ENCODE data around the gene BAG1.

Gene BAG1

DNA sequence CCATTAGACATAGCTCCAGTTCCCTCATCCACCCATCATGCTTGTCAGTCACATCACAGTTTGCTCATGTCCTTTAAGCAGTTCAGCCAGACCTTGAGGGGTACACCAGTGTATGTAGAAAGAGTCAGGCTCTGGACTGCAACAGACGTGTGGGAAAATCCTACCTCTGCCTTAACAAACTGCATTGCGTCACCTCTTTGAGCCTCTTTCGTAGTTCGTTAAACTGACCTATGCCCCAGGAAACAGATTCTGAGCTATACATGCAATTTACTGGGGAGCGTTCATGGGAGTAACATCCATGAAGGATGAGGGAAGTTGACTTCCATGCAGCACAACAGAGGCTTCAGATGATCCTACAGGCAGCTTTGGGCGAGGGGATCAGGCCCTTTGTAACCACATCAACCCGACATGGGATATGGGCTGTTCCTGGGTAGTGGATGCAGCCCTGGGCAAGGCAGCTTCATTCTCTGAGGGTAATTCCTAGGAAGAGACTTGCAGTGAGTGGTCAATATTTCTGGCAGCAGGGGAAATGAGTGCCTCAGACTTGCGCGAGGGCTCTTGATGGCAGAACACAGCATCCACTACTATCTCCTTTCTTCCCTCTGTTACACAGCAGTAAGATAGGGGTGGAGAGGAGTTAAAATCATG lies 20.2 kb downstream of the BAG1 start:
- peaks cover under 1% of the 10 kb centered on the region; the same call in 1 of the 2 replicates for H3K36me3 ChIP-seq (ENCODE audit: control insufficient read depth, low read length)
- H3F3A ChIP-seq (ENCODE audit: control insufficient read depth, insufficient read depth): no peaks in the 10 kb centered on the region

DNA sequence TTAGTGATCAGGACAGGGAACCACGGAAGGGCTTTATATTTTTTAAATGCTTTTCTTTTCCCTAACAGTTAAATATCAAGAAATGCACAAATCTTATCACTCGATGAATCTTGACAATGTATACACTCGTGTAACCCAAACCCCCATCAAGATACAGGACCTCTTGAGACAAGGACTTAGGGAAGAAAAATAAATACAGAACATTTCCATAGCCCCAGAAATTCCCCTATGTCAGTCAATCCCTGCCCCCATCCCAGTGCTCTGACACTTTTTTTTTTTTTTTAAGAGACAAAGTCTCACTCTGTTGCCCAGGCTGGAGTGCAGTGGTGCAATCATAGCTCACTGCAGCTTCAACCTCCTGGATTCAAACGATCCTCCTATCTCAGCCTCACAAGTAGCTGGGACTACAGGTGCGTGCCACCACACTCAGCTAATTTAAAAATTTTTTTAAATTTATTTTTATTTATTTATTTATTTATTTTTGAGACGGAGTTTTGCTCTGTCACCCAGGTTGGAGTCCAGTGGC lies 21.8 kb downstream of the BAG1 start:
- H3K9me2 ChIP-seq (replicated peaks; ENCODE audit: control insufficient read depth, low read length): no peaks in the 10 kb centered on the region
- no peaks in the 10 kb centered on the region for H3K4me1 ChIP-seq (ENCODE audit: control insufficient read depth, low read length)
- H3K4me3 ChIP-seq (ENCODE audit: low read length): no peak overlapping the region
- no peak overlapping the region for H3K27ac ChIP-seq (ENCODE audit: low read depth, low read length)
- no peaks in the 10 kb centered on the region for H3K36me3 ChIP-seq (ENCODE audit: control insufficient read depth, low read length)
- no peaks in the 10 kb centered on the region for H3F3A ChIP-seq (ENCODE audit: control insufficient read depth, insufficient read depth)
- H3K27me3 ChIP-seq (ENCODE audit: control insufficient read depth, low read length): no peaks in the 10 kb centered on the region
- no peaks in the 10 kb centered on the region for H3K9me3 ChIP-seq (ENCODE audit: control insufficient read depth, insufficient read depth, low read length)
- H3K79me2 ChIP-seq (ENCODE audit: control insufficient read depth, low read length): no peaks in the 10 kb centered on the region
- TF ChIP-seq, protein P1, sequence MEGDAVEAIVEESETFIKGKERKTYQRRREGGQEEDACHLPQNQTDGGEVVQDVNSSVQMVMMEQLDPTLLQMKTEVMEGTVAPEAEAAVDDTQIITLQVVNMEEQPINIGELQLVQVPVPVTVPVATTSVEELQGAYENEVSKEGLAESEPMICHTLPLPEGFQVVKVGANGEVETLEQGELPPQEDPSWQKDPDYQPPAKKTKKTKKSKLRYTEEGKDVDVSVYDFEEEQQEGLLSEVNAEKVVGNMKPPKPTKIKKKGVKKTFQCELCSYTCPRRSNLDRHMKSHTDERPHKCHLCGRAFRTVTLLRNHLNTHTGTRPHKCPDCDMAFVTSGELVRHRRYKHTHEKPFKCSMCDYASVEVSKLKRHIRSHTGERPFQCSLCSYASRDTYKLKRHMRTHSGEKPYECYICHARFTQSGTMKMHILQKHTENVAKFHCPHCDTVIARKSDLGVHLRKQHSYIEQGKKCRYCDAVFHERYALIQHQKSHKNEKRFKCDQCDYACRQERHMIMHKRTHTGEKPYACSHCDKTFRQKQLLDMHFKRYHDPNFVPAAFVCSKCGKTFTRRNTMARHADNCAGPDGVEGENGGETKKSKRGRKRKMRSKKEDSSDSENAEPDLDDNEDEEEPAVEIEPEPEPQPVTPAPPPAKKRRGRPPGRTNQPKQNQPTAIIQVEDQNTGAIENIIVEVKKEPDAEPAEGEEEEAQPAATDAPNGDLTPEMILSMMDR (IDR thresholded peaks at IDR 0.05; ENCODE audit: low read depth, low read length, poor library complexity, severe bottlenecking): no peak
- TF ChIP-seq EZH2phosphoT487 (IDR thresholded peaks at IDR 0.05; ENCODE audit: borderline replicate concordance, low read length): no peak
- H3K4me2 ChIP-seq (ENCODE audit: low read length): no peak overlapping the region
- H4K20me1 ChIP-seq (ENCODE audit: control insufficient read depth, insufficient read depth, low read depth, low read length): no peaks in the 10 kb centered on the region

More for the DNA sequence above, 20.2 kb downstream of the BAG1 start:
- TF ChIP-seq, protein P1 (IDR thresholded peaks at IDR 0.05; ENCODE audit: low read depth, low read length, poor library complexity, severe bottlenecking): no peak
- TF ChIP-seq EZH2phosphoT487 (IDR thresholded peaks at IDR 0.05; ENCODE audit: borderline replicate concordance, low read length): no peak
- Histone ChIP-seq H3K4me3 (ENCODE audit: low read length) (no peak overlapping the region), H3K27me3 (ENCODE audit: control insufficient read depth, low read length) (no peaks in the 10 kb centered on the region), H4K20me1 (ENCODE audit: control insufficient read depth, insufficient read depth, low read depth, low read length) (no peaks in the 10 kb centered on the region), H3K4me2 (ENCODE audit: low read length) (no peak overlapping the region), H3K79me2 (ENCODE audit: control insufficient read depth, low read length) (no peaks in the 10 kb centered on the region), H3K9me2 (replicated peaks; ENCODE audit: control insufficient read depth, low read length) (no peaks in the 10 kb centered on the region), H3K9me3 (ENCODE audit: control insufficient read depth, insufficient read depth, low read length) (no peaks in the 10 kb centered on the region), H3K27ac (ENCODE audit: low read depth, low read length) (no peak overlapping the region), H3K4me1 (ENCODE audit: control insufficient read depth, low read length) (peaks cover 8% of the 10 kb centered on the region)

DNA sequence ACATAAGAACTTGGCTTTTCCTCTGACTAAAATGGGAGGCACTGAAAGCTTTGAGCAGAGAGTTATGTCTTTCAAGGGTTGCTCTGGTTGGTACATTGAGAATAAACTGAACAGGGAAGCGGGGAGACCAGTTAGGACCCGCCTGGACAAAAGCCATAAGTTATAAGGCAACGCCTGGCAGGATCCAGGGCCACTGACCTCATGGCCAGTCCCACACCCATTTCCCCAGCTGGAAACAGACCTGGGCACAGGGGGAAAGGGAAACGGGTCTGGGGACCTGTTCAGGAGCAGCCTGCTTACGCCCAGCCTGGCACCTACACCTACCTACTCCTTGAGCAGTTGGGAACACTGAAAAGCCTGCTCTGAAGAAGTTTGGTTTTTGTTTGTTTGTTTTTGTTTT lies 23.2 kb downstream of the BAG1 start:
- Histone ChIP-seq H3K79me2 (ENCODE audit: control insufficient read depth, low read length) (no peaks in the 10 kb centered on the region), H4K20me1 (ENCODE audit: control insufficient read depth, insufficient read depth, low read depth, low read length) (no peaks in the 10 kb centered on the region), H3K27ac (ENCODE audit: low read depth, low read length) (no peak overlapping the region), H3K27me3 (ENCODE audit: control insufficient read depth, low read length) (peaks cover 6% of the 10 kb centered on the region), H3K4me1 (ENCODE audit: control insufficient read depth, low read length) (no peaks in the 10 kb centered on the region), H3K4me2 (ENCODE audit: low read length) (no peak overlapping the region), H3F3A (ENCODE audit: control insufficient read depth, insufficient read depth) (no peaks in the 10 kb centered on the region), H3K4me3 (ENCODE audit: low read length) (no peak overlapping the region), H3K9me2 (replicated peaks; ENCODE audit: control insufficient read depth, low read length) (no peaks in the 10 kb centered on the region), H3K36me3 (ENCODE audit: control insufficient read depth, low read length) (no peaks in the 10 kb centered on the region), H3K9me3 (ENCODE audit: control insufficient read depth, insufficient read depth, low read length) (no peaks in the 10 kb centered on the region)
- TF ChIP-seq, protein P1 (IDR thresholded peaks at IDR 0.05; ENCODE audit: low read depth, low read length, poor library complexity, severe bottlenecking): no peak
- TF ChIP-seq EZH2phosphoT487 (IDR thresholded peaks at IDR 0.05; ENCODE audit: borderline replicate concordance, low read length): no peak
